ENCODE data around the gene KDM4C.

The KDM4C gene

GRCh38 chr9:7094576-7094975 is 336.8 kb downstream of the KDM4C start:
- DNase-seq (ENCODE audit: low spot score) = no peak
- TF ChIP-seq CTCF (IDR thresholded peaks at IDR 0.05; ENCODE audit: extremely low read depth, missing control alignments) = no peak

GRCh38 chr9:7095058-7095457 is 337.3 kb downstream of the KDM4C start:
- no peak for TF ChIP-seq CTCF (IDR thresholded peaks at IDR 0.05; ENCODE audit: extremely low read depth, missing control alignments)
- DNase-seq (ENCODE audit: low spot score) = peak; percentile 19

GRCh38 chr9:7097040-7097715 is 339.4 kb downstream of the KDM4C start:
- no peak for DNase-seq (ENCODE audit: low spot score)
- no peak for TF ChIP-seq CTCF (IDR thresholded peaks at IDR 0.05; ENCODE audit: extremely low read depth, missing control alignments)

GRCh38 chr9:7097785-7098752 is 340.3 kb downstream of the KDM4C start:
- TF ChIP-seq CTCF (IDR thresholded peaks at IDR 0.05; ENCODE audit: extremely low read depth, missing control alignments) = no peak
- no peak for DNase-seq (ENCODE audit: low spot score)

GRCh38 chr9:7103367-7103766 is 345.6 kb downstream of the KDM4C start:
- TF ChIP-seq CTCF (IDR thresholded peaks at IDR 0.05; ENCODE audit: extremely low read depth, missing control alignments) = no peak
- DNase-seq (ENCODE audit: low spot score) = no peak

DNA sequence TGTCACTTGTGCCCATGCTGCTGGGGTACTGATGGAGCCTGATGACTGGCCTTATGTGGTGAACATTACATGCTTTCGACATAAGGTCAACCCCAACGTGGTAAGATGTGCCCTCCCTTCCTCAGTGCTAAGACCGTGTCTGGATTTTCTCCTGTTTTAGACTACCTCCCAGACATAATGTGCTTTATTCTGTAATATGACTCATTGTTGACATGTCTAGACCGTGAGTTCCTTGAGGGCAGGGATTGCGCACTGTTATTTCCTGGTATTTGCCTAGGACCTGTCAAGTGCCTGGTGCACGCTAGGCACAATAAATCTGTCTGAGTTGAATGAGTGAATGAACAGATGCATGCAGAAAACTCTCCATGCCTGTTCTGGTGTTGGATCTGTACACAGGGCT is 346.0 kb downstream of the KDM4C start:
- no peak for DNase-seq (ENCODE audit: low spot score)
- no peak for TF ChIP-seq CTCF (IDR thresholded peaks at IDR 0.05; ENCODE audit: extremely low read depth, missing control alignments)

- no peak for DNase-seq (ENCODE audit: low spot score)
- TF ChIP-seq CTCF (IDR thresholded peaks at IDR 0.05; ENCODE audit: extremely low read depth, missing control alignments) = no peak
Measured at GRCh38 chr9:7104625-7105024, 346.9 kb downstream of the KDM4C start.

All from GM20000 (cell line).